ENCODE measurements around the gene ZNF182.
A peak's percentile ranks its signal among the peaks of the same experiment; 100 is the strongest.
"Not testable (repeated sequence)": the region's sequence is repeated elsewhere in the genome, so short reads cannot be mapped to it uniquely, and the experiment has no call there.

Gene ZNF182

GRCh38 chrX:47992669-47993068 is 11.1 kb downstream of the ZNF182 start:
- no peak for DNase-seq

GRCh38 chrX:47992095-47992380 is 11.8 kb downstream of the ZNF182 start:
- DNase-seq = no peak

DNA sequence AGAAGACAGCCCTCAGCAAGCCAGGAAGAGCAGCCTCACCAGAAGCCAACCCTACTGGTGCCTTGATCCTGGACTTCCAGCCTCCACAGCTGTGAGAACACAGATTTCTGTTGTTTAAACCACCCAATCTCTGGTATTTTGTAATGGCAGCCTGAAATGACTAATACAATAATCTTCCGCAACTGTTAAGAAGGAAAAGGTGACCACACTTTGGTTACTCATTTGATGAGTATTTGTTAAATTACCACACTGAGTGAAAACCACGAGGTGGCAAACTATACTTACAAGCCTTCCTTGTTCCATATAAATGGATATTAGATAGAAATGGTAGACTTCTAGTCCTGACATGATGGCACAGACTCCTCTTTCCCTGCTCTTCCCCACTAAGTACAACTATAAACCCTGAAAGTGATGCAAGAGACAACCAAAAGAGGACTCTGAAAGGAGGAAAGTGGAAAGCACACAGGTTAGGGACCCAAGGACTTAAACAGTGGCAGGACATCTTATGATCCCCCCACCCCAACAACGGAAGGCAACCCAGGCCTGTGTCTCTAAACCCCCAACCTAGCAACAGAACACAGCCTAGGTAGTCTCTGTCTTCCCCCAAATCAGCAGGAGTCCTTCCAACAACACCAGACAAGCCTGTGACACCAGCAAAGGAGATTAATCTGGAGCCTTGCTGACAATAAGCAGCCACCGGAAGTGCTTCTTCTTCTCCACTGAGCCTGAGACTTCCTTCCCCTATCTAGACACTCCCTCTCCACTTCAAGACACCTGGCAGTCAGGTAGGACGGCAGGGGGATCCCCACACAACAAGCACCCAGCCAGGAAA is 12.3 kb downstream of the ZNF182 start:
- DNase-seq = no peak

- no peak for DNase-seq
These were observed 27.3 kb downstream of the ZNF182 start for GRCh38 chrX:47976254-47977151.

GRCh38 chrX:47973235-47973634 is 30.6 kb downstream of the ZNF182 start:
- DNase-seq = no peak

GRCh38 chrX:47965526-47965925 is 38.3 kb downstream of the ZNF182 start:
- DNase-seq = not testable (repeated sequence)

DNA sequence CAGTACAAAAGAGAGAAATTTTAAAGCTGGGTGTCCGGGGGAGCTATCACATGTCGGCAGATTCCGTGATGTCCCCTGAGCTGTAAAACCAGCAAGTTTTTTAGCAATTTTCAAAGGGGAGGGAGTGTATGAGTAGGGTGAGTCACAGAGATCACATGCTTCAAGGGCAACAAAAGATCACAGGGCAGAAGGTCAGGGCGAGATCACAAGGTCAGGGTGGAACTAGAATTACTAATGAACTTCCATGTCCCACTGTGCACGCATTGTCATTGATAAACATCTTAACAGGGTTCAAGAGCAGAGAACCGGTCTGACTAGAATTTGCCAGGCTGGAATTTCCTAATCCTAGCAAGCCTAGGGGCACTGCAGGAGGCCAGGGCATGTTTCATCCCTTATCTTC is 42.0 kb downstream of the ZNF182 start:
- DNase-seq = not testable (repeated sequence)

- DNase-seq = no peak
These were observed 43.4 kb downstream of the ZNF182 start for GRCh38 chrX:47960406-47960805.

DNA sequence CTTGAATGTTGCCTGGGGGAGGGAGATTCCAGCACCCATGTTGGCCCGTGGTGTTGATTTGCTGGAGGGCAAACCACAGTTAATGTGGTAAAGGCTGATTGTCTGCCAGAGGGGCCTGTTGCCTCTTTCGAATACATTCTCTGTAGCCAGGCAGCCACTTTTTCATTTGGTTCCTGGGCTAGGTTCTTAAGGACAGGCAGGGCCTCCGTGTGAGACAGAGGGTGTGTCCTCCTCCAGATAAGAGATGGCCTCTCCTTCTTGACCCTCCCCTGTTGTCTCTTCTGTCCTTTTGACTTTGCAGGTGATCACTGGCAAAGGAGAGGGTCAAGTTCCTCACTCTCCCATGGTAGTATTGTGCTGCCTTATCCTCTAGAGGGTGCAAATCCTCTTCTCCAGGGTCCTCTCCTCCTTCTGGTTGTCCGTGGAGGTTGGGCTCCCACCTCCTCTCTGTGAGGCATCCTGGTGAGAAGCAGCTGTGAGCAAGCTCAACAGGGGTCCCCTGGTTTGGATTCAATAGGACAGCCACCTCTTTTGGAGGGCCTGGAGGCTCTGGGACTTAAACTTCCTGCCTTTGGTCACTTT is 44.9 kb downstream of the ZNF182 start:
- peak; percentile 5 for DNase-seq

DNA sequence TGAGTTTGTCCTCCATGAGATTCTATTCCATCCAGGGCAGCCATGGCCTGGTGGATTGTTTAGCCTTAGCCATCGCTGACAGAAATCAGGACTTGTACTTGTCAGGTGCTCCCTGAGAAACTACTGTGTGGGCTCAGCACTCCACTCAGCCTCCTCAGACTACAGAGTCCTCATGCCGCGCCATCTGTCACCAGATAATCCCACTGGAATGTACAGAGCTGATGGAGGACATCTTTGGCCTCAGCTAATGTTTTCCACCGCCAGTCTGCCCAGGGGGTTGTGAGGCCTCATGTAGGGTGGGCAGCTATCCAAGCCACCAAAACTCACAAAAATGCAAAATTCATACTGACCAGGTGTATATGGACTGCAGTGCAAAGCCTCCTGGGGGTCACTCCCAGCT is 45.6 kb downstream of the ZNF182 start:
- not testable (repeated sequence) for DNase-seq

- no peak for DNase-seq
These were observed 47.8 kb downstream of the ZNF182 start for GRCh38 chrX:47956016-47956415.

DNA sequence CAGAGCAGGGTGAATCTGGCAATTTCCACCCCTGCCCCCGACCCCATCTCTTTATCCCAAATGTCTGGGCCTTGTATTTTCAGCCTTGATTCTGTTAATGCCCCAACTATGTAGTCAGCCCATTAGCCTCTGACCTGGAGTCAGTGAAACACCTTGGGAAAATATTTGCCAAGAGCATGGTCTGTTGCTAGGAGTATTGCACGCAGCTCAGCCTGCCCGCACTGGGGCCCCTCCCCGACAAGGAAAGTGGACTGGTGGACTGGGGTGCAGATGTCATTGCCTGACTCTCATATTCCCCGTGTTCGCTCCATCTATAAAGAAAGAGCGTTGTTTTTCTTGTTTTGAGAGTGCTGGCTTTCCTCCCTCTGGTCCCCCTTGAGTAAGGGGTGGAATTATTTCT is 48.5 kb downstream of the ZNF182 start:
- DNase-seq = not testable (repeated sequence)

DNA sequence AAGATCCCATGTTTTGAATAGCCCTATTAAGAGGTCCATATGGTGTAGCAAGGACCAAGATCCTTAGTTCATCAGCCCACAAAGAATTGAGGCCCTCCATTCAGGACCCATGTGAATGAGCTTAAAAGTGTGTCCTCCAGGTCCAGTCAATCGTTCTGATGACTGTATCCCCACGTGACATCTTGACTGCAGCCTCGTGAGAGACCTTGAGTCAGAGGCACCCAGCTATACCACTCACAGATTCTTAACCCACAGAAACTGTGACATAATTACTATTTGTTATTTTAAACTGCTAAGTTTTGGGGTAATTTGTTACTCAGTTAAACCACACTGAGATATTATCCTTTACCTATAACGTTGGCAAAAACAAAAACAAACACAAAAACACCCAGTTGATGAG is 62.4 kb downstream of the ZNF182 start:
- no peak for DNase-seq

- DNase-seq = no peak
These were observed 63.3 kb downstream of the ZNF182 start for GRCh38 chrX:47940448-47940847.

DNA sequence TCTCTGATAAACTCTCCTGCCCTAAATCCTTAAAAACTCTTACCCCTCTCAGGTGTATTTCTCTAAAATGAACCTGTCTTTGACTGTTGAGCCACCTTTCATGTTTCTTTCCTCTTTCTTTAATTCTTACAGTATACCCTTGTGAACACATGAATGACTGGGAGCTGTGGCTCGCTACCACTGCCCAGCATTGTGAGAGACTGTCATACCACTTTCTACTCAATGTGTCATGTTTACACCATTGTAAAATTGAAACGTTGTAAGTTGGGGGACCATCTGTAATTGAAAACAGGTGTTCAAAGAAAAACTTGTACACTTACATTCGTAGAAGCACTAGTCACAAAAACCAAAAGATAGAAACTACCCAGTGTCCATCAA is 66.9 kb downstream of the ZNF182 start:
- DNase-seq = no peak

GRCh38 chrX:47936224-47936939 is 67.4 kb downstream of the ZNF182 start:
- peak; percentile 8 for DNase-seq

DNA sequence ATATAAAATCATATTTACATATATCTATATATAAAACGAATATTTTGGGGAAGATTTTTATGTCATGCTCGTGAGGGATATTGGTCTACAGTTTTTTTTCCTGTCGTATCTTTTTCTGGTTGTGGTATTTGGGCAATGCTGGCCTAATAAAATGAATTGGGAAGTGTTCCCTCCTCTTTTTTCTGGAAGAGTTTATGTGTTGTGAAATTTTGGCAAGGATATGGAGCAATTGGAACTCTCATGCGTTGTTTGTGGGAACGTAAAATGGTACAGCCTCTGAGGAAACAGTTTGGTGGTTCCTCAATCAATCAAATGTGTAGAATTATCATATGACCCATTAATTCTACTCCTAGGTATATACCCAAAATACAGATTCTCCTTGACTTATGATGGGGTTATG is 69.8 kb downstream of the ZNF182 start:
- DNase-seq = no peak

GRCh38 chrX:47931970-47932369 is 71.8 kb downstream of the ZNF182 start:
- not testable (repeated sequence) for DNase-seq

DNA sequence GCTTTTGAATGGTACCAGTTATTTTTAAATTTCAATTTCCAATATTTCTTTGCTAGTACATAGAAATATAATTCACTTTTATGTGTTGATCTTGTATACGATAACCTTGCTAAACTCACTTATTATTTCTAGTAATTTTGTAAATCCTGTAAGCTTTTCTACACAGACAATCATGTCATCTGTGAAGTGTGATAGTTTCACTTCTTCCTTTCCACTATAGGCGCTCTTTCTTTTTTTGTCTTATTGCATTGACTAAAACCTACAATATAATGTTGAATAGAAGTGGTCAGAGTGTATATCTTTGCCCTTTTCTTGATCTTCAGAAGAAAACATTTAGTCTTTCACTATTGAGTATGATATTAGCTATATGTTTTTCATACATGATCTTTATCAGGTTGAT is 76.6 kb downstream of the ZNF182 start:
- no peak for DNase-seq
